K562 (cell line): ENCODE data around the gene BHMT2. TPM values are rescaled to one million over a fixed set of nuclear protein-coding genes. Genes with fewer than 3 reads are reported as not detected.

Experiments used
- ATAC-seq: fragments of 200-7000 bp; cut with Tn5 transposase; 3 replicates; pipeline ENCODE4 v1.9.1; 2020; ENCODE audit warnings: moderate library complexity
- BruUV-seq: library from RNA; stranded (reverse); fragments of 400-500 nt; replicated peaks from 2 replicates; lab custom pipeline; 2021; lab: Mats Ljungman, UMichigan
- CTCF ChIA-PET: fragments of 300-600 bp; formaldehyde crosslinking; extraction: SDS; loops from one replicate; lab custom pipeline; 2021; ENCODE audit warnings: low intra/inter-chr PET ratio; lab: Yijun Ruan, JAX
- POLR2A ChIA-PET: fragments of 300-600, 350-650 bp; sonication (Branson Sonifier 250); formaldehyde crosslinking; extraction: SDS; loops from one replicate; lab custom pipeline; 2021; ENCODE audit warnings: antibody characterized with exemption, inconsistent platforms; lab: Yijun Ruan, JAX
- DNase-seq, 4 experiments: peaks; one replicate each; pipeline versions ENCODE4 v3.0.0 to v3.0.0-alpha.2; 2011 to 2018; ENCODE audit warnings: low spot score in 3 of 4, mixed read lengths in 3 of 4; ENCODE audit errors: extremely low read depth in 1 of 4
- FAIRE-seq: peaks from 2 replicates; lab custom pipeline; 2011; peaks lifted over from hg19 to GRCh38; lab: Jason Lieb, UNC
- H2AFZ ChIP-seq: 2 replicates; pipeline ENCODE4 v1.6.0; 2011; ENCODE audit warnings: low read depth, low read length, control low read depth, inconsistent platforms
- H3K27ac ChIP-seq: fragments of 200-600 bp; 3 replicates; pipeline ENCODE4 v1.8.0; 2011; ENCODE audit warnings: low read depth, mild to moderate bottlenecking, control low read depth, inconsistent platforms, low read length, moderate library complexity, mixed read lengths; ENCODE audit errors: extremely low read depth
- H3K27me3 ChIP-seq, 2 experiments: fragments of 300-600 bp in 1 of 2; 2 replicates in 1 of 2; 3 replicates in 1 of 2; pipeline versions ENCODE4 v1.6.0 to v1.8.0; 2011; ENCODE audit warnings: inconsistent platforms in 2 of 2, low read length in 2 of 2, mild to moderate bottlenecking in 1 of 2, mixed read lengths in 1 of 2, moderate library complexity in 1 of 2; ENCODE audit not compliant: control insufficient read depth in 2 of 2, insufficient read depth in 2 of 2
- H3K36me3 ChIP-seq: fragments of 300-600 bp; 3 replicates; pipeline ENCODE4 v1.8.0; 2011; ENCODE audit warnings: mild to moderate bottlenecking, low read length, inconsistent platforms; ENCODE audit not compliant: control insufficient read depth, insufficient read depth
- H3K4me1 ChIP-seq, 2 experiments: fragments of 200-600 bp in 1 of 2; replicated peaks in 1 of 2; 2 replicates in 1 of 2; 3 replicates in 1 of 2; pipeline versions ENCODE4 v1.5.1 to v1.8.0; 2011; ENCODE audit warnings: inconsistent platforms in 2 of 2, low read length in 2 of 2, mild to moderate bottlenecking in 1 of 2, mixed read lengths in 1 of 2, moderate library complexity in 1 of 2; ENCODE audit not compliant: control insufficient read depth in 2 of 2, insufficient read depth in 2 of 2
- H3K4me2 ChIP-seq: 2 replicates; pipeline ENCODE4 v1.6.1; 2011; ENCODE audit warnings: low read length, control low read depth, inconsistent platforms, mixed read lengths; ENCODE audit not compliant: insufficient read depth
- H3K4me3 ChIP-seq: fragments of 200-600 bp; sonication (generic), shearing (Covaris generic); 2 replicates; pipeline ENCODE4 v1.5.1; 2016; ENCODE audit warnings: control low read depth, inconsistent platforms
- H3K79me2 ChIP-seq: fragments of 200-600 bp; 3 replicates; pipeline ENCODE4 v1.8.0; 2011; ENCODE audit warnings: low read length, inconsistent platforms; ENCODE audit not compliant: control insufficient read depth, insufficient read depth
- H3K9ac ChIP-seq, 2 experiments: 2 replicates each; pipeline versions ENCODE4 v1.6.0 to v1.6.1; 2011; ENCODE audit warnings: low read depth in 2 of 2, low read length in 2 of 2, control low read depth in 1 of 2, inconsistent platforms in 1 of 2, mild to moderate bottlenecking in 1 of 2, mixed read lengths in 1 of 2; ENCODE audit not compliant: insufficient read depth in 1 of 2
- H3K9me1 ChIP-seq: one replicate; pipeline ENCODE4 v1.6.0; 2011; ENCODE audit warnings: inconsistent platforms, mild to moderate bottlenecking, low read length, moderate library complexity; ENCODE audit not compliant: control insufficient read depth, insufficient read depth
- H3K9me3 ChIP-seq: replicated peaks from 2 replicates; pipeline ENCODE4 v1.5.1; 2011; ENCODE audit warnings: low read depth, low read length, inconsistent platforms; ENCODE audit not compliant: control insufficient read depth, insufficient read depth
- H4K20me1 ChIP-seq: replicated peaks from 2 replicates; pipeline ENCODE4 v1.6.1; 2011; ENCODE audit warnings: low read length, inconsistent platforms, mixed read lengths; ENCODE audit not compliant: control insufficient read depth, insufficient read depth
- BHLHE40 ChIP-seq: IDR thresholded peaks from 2 replicates; pipeline ENCODE4 v1.6.1; 2011; ENCODE audit warnings: low read length, improper control_type of control experiment
- KDM2B ChIP-seq: fragments of 250-450 bp; sonication (Bioruptor Pico); IDR thresholded peaks from 2 replicates; pipeline ENCODE4 v1.8.0; 2021; ENCODE audit warnings: mild to moderate bottlenecking, moderate library complexity
- POLR2H ChIP-seq: IDR thresholded peaks from 2 replicates; pipeline ENCODE4 v1.6.1; 2016; ENCODE audit warnings: missing genetic modification characterization, low read depth, mild to moderate bottlenecking, control low read depth, missing compliant biosample characterization, moderate library complexity
- SMARCA4 ChIP-seq: fragments of 450-650 bp; IDR thresholded peaks from 2 replicates; pipeline ENCODE4 v1.6.1; 2016
- TEAD1 ChIP-seq, 2 experiments: fragments of 450-650 bp in 1 of 2; sonication (generic) in 1 of 2; formaldehyde crosslinking; IDR thresholded peaks; 2 replicates each; pipeline versions ENCODE4 v1.4.0 to v1.8.0; 2020 to 2022; ENCODE audit warnings: mild to moderate bottlenecking in 2 of 2, missing genetic modification reagents in 1 of 2
- TRIM24 ChIP-seq, 2 experiments: fragments of 450-650 bp; IDR thresholded peaks; 2 replicates each; pipeline ENCODE4 v1.6.1; 2016
- ZFPM2 ChIP-seq: fragments of 250-450 bp; sonication (Bioruptor Pico); IDR thresholded peaks from 2 replicates; pipeline ENCODE4 v1.5.1; 2022; ENCODE audit warnings: mild to moderate bottlenecking
- ZNF79 ChIP-seq: fragments of 250-450 bp; sonication (Bioruptor Pico); IDR thresholded peaks from 2 replicates; pipeline ENCODE4 v1.4.0; 2020; ENCODE audit warnings: low read depth, mild to moderate bottlenecking, moderate library complexity
- WGBS: fragments of 100-300 bp; shearing (Covaris generic); methylation state at CpG from one replicate; pipeline ENCODE4 v1.1.6; 2016; ENCODE audit warnings: low coverage, mixed read lengths; ENCODE audit not compliant: insufficient coverage; ENCODE audit errors: missing lambda C conversion rate; 5-methylcytosine and 5-hydroxymethylcytosine counted together
- in situ Hi-C: fragments of 300-500 bp; cut with MboI; formaldehyde crosslinking; loops from 4 replicates; pipeline ENCODE4 v1.15.0; 2018; ENCODE audit warnings: inconsistent platforms, mixed read lengths
- intact Hi-C: fragments of 100-400 bp; cut with micrococcal nuclease; formaldehyde crosslinking; loops from 2 replicates; pipeline ENCODE4 v1.14.2; 2022
- polyA plus RNA-seq, 8 experiments: library from polyadenylated mRNA; depleted of rRNA in 4 of 8; stranded (reverse) in 5 of 8; unstranded in 3 of 8; fragments of >200 nt; fragmentation: Nextera tagmentation in 2 of 8; fragmentation: Illumina TruSeq in 1 of 8; extraction: Ambion mirVana in 2 of 8; extraction: Trizol in 1 of 8; gene quantifications; 2 replicates each; pipeline versions ENCODE4 v1.2.1 to v1.2.3, GENCODE V29; 2011 to 2014; ENCODE audit warnings: inconsistent platforms in 1 of 8, missing spikeins in 1 of 8
- total RNA-seq, 7 experiments: library from RNA; depleted of rRNA in 6 of 7; stranded (reverse); fragments of >200 nt in 6 of 7; fragmentation: Illumina TruSeq in 2 of 7; extraction: Trizol in 2 of 7; gene quantifications; 2 replicates each; pipeline versions ENCODE4 v1.2.1 to v1.2.3, GENCODE V29; 2011 to 2021; ENCODE audit warnings: low replicate concordance in 1 of 7

Gene BHMT2
- total and polyA plus RNA-seq, 9 of the 15 experiments (the other 6 are each of a cell fraction or from before 2014, with no cell fraction given) = not detected

GRCh38 chr5:79021753-79022152, 47.8 kb upstream of the BHMT2 start (continued):
- TF ChIP-seq POLR2H (tag) (no peak), BHLHE40 (no peak)

GRCh38 chr5:79022771-79023170, 46.8 kb upstream of the BHMT2 start:
- TF ChIP-seq SMARCA4 (no peak), KDM2B (CRISPR knock-in tag) (no peak), ZFPM2 (no peak), TRIM24 (IDR thresholded peaks at IDR 0.05) (no peak), TEAD1 (CRISPR knock-in tag; IDR thresholded peaks at IDR 0.05) (no peak), ZNF79 (no peak)
- TF ChIP-seq, all 486 proteins: peak for 0
- no peak for ATAC-seq
- WGBS = 0% methylated on average over 2 of the region's 2 CpGs
- in situ Hi-C loops = loop anchor here (10.0 to 25.0 kb wide), 2 partner anchors 452 to 1290 kb away; partner anchors contain the start of gene SPZ1
- peaks cover 3 to 6% of the 10 kb centered on the region in 2 experiments; a peak in 2 of 5 replicates for H3K27me3 ChIP-seq
- no peak overlapping the region for H3K4me2 ChIP-seq
- H3K9me3 ChIP-seq = no peaks in the 10 kb centered on the region
- H3K4me1 ChIP-seq = no peaks in the 10 kb centered on the region; a peak in 1 of 5 replicates
- no peak overlapping the region for H3K4me3 ChIP-seq
- no peak overlapping the region for H2AFZ ChIP-seq
- no peaks in the 10 kb centered on the region for H3K9me1 ChIP-seq
- BruUV-seq = no TSS peak
- ChIA-PET POLR2A (no interaction called here), CTCF (interaction anchor here (0.8 to 5.1 kb wide), 2 partner anchors 110 to 513 kb away, joined by 3 to 62 read pairs; no protein-coding TSS in a partner anchor)
- DNase-seq = no peak
- H3K79me2 ChIP-seq = no peaks in the 10 kb centered on the region
- no peaks in the 10 kb centered on the region for H4K20me1 ChIP-seq
- no peak overlapping the region for H3K9ac ChIP-seq
- intact Hi-C loops = loop anchor here (10.0 kb wide), 1 partner anchor 832 kb away; no protein-coding TSS in a partner anchor
- no peak overlapping the region for H3K27ac ChIP-seq
- H3K36me3 ChIP-seq = no peaks in the 10 kb centered on the region
- FAIRE-seq = no peak
